ENCODE results near the gene HACD2. TPM values are rescaled to one million over a fixed set of nuclear protein-coding genes. Genes with fewer than 3 reads are reported as not detected.

HACD2 gene
- total and polyA plus RNA-seq, 10 of the 15 experiments (the other 5 are each of a cell fraction or from before 2014, with no cell fraction given), result 9.1 to 30.0 (median 18.8) TPM

DNA sequence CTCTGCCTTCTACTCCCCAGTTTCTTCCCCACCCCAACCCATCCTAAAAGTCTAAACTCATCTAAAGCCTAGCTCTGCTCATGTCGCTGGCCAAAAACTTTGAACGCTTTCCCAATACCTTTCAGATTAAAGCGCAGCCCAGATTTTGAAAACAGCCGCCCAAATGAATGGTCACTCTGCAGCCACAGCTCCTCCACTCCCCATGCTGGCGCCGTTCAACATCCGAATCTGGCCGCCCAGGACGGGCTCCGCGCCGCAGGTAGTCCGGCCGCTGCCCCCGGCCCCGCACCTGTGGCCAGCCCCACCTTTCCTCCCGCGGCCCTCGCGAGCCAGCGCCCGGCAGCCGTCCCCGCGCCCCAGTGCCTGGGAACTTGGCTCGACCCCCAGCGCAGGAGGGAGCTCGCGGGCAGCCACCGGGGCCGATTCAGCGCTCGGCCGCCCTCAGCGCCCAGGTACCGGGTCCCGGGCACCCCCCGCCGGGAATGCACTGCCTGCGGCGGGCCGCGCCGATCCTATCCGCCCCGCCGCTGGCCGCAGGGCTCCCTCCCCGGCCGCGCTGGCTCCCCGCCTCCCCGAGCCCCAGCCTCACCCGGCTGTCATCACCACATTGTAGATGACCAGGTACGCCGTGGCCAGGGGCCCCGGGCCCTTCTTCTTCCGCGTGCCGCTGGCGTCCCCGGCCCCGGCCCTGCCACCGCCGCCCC, 417 bp downstream of the HACD2 start:
- ChIA-PET SMC1A (ENCODE audit: uncharacterized antibody, unreplicated experiment) (interaction anchor here (0.8 to 2.5 kb wide), 5 partner anchors 10 to 791 kb away, joined by 3 to 12 read pairs (median 4); partner anchors contain the start of gene HSPBAP1), CTCF (interaction anchor here (0.6 to 4.3 kb wide), 6 partner anchors 9 to 58 kb away, joined by 3 to 30 read pairs (median 10); no protein-coding TSS in a partner anchor), RAD21 (ENCODE audit: unreplicated experiment) (interaction anchor here (0.9 to 1.8 kb wide), 2 partner anchors 13 to 58 kb away, joined by 3 to 5 read pairs; no protein-coding TSS in a partner anchor), POLR2A (interaction anchor here (0.7 to 3.6 kb wide), 3 partner anchors 9 to 22 kb away, joined by 3 to 19 read pairs (median 6); no protein-coding TSS in a partner anchor)
- H3K9me3 ChIP-seq (replicated peaks; ENCODE audit: control insufficient read depth, insufficient read depth, low read length), result no peaks in the 10 kb centered on the region; the same call in 1 of the 3 replicates
- H3K27ac ChIP-seq (ENCODE audit: control insufficient read depth, insufficient read depth), result peak overlapping the region; percentile 79
- in situ Hi-C loops (cut with MboI) (no loop called here), intact Hi-C loops (cut with micrococcal nuclease; ENCODE audit: unreplicated experiment) (no loop called here)
- peak overlapping the region; percentile 82 for H3K4me2 ChIP-seq (ENCODE audit: control insufficient read depth, insufficient read depth)
- no peaks in the 10 kb centered on the region for H3K27me3 ChIP-seq (replicated peaks in 1 of 2; ENCODE audit: control insufficient read depth in 2 of 2, insufficient read depth in 2 of 2, low read length in 1 of 2)
- H4K20me1 ChIP-seq (ENCODE audit: control insufficient read depth, insufficient read depth), result no peaks in the 10 kb centered on the region
- ATAC-seq (peak; percentile 47), FAIRE-seq (no peak), DNase-seq (ENCODE audit: low read depth, low spot score) (no peak)
- peak overlapping the region; percentile 78 for H3K9ac ChIP-seq (ENCODE audit: control insufficient read depth, insufficient read depth, low read length)
- peaks cover 31% of the 10 kb centered on the region for H3K79me2 ChIP-seq (ENCODE audit: control insufficient read depth, insufficient read depth, low read length)
- peaks cover 2% of the 10 kb centered on the region for H3K4me1 ChIP-seq (ENCODE audit: control insufficient read depth, insufficient read depth, low read length)
- no TSS peak for BruUV-seq (replicated peaks)
- WGBS (ENCODE audit: insufficient coverage, insufficient replicate concordance, low lambda C conversion rate, missing lambda C conversion rate), result under 1% methylated on average over 30 of the region's 65 CpGs
- peak overlapping the region; percentile 83 for H2AFZ ChIP-seq (ENCODE audit: control insufficient read depth, low read depth, low read length)
- peaks cover 0 to 4% of the 10 kb centered on the region in 2 experiments; a peak in 1 of 4 replicates for H3K36me3 ChIP-seq (ENCODE audit: control insufficient read depth in 2 of 2, insufficient read depth in 2 of 2, low read length in 1 of 2)
- H3K4me3 ChIP-seq, result peak overlapping the region; percentile 86
- no peak for TF ChIP-seq IKZF2 (IDR thresholded peaks at IDR 0.05)
- TF ChIP-seq, protein P1, sequence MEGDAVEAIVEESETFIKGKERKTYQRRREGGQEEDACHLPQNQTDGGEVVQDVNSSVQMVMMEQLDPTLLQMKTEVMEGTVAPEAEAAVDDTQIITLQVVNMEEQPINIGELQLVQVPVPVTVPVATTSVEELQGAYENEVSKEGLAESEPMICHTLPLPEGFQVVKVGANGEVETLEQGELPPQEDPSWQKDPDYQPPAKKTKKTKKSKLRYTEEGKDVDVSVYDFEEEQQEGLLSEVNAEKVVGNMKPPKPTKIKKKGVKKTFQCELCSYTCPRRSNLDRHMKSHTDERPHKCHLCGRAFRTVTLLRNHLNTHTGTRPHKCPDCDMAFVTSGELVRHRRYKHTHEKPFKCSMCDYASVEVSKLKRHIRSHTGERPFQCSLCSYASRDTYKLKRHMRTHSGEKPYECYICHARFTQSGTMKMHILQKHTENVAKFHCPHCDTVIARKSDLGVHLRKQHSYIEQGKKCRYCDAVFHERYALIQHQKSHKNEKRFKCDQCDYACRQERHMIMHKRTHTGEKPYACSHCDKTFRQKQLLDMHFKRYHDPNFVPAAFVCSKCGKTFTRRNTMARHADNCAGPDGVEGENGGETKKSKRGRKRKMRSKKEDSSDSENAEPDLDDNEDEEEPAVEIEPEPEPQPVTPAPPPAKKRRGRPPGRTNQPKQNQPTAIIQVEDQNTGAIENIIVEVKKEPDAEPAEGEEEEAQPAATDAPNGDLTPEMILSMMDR (IDR thresholded peaks at IDR 0.05 in 2 of 3, conservative IDR thresholded peaks at IDR 0.05 in 1 of 3; ENCODE audit: control insufficient read depth in 2 of 3, extremely low read depth in 1 of 3, insufficient read depth in 1 of 3, low read depth in 3 of 3, low read length in 3 of 3), result peak in 1 of 3 experiments; percentile 20; a peak in 3 of 6 replicates
- TF ChIP-seq, protein P2, sequence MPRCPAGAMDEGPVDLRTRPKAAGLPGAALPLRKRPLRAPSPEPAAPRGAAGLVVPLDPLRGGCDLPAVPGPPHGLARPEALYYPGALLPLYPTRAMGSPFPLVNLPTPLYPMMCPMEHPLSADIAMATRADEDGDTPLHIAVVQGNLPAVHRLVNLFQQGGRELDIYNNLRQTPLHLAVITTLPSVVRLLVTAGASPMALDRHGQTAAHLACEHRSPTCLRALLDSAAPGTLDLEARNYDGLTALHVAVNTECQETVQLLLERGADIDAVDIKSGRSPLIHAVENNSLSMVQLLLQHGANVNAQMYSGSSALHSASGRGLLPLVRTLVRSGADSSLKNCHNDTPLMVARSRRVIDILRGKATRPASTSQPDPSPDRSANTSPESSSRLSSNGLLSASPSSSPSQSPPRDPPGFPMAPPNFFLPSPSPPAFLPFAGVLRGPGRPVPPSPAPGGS (IDR thresholded peaks at IDR 0.05; ENCODE audit: borderline replicate concordance, insufficient read depth, low read depth, low read length, poor library complexity, severe bottlenecking), result no peak
- TF ChIP-seq, protein P3, sequence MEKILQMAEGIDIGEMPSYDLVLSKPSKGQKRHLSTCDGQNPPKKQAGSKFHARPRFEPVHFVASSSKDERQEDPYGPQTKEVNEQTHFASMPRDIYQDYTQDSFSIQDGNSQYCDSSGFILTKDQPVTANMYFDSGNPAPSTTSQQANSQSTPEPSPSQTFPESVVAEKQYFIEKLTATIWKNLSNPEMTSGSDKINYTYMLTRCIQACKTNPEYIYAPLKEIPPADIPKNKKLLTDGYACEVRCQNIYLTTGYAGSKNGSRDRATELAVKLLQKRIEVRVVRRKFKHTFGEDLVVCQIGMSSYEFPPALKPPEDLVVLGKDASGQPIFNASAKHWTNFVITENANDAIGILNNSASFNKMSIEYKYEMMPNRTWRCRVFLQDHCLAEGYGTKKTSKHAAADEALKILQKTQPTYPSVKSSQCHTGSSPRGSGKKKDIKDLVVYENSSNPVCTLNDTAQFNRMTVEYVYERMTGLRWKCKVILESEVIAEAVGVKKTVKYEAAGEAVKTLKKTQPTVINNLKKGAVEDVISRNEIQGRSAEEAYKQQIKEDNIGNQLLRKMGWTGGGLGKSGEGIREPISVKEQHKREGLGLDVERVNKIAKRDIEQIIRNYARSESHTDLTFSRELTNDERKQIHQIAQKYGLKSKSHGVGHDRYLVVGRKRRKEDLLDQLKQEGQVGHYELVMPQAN (conservative IDR thresholded peaks at IDR 0.05), result peak; percentile 79
- no peak for TF ChIP-seq PML (IDR thresholded peaks at IDR 0.05; ENCODE audit: low read length)
- TF ChIP-seq DPF2 (IDR thresholded peaks at IDR 0.05), result peak; percentile 67; the same call in 1 of the 2 replicates
- TF ChIP-seq SMARCA5 (IDR thresholded peaks at IDR 0.05), result peak; percentile 85; the same call in 1 of the 2 replicates
- TF ChIP-seq ZNF217 (IDR thresholded peaks at IDR 0.05), result 0 out of 2 replicates have a peak, but pooled peaks have one; percentile 37
- no peak for TF ChIP-seq RAD21 (IDR thresholded peaks at IDR 0.05; ENCODE audit: insufficient read depth, low read depth, low read length)
- no peak for TF ChIP-seq WRNIP1 (IDR thresholded peaks at IDR 0.05; ENCODE audit: borderline replicate concordance, low read depth, low read length)
- TF ChIP-seq, protein P4, sequence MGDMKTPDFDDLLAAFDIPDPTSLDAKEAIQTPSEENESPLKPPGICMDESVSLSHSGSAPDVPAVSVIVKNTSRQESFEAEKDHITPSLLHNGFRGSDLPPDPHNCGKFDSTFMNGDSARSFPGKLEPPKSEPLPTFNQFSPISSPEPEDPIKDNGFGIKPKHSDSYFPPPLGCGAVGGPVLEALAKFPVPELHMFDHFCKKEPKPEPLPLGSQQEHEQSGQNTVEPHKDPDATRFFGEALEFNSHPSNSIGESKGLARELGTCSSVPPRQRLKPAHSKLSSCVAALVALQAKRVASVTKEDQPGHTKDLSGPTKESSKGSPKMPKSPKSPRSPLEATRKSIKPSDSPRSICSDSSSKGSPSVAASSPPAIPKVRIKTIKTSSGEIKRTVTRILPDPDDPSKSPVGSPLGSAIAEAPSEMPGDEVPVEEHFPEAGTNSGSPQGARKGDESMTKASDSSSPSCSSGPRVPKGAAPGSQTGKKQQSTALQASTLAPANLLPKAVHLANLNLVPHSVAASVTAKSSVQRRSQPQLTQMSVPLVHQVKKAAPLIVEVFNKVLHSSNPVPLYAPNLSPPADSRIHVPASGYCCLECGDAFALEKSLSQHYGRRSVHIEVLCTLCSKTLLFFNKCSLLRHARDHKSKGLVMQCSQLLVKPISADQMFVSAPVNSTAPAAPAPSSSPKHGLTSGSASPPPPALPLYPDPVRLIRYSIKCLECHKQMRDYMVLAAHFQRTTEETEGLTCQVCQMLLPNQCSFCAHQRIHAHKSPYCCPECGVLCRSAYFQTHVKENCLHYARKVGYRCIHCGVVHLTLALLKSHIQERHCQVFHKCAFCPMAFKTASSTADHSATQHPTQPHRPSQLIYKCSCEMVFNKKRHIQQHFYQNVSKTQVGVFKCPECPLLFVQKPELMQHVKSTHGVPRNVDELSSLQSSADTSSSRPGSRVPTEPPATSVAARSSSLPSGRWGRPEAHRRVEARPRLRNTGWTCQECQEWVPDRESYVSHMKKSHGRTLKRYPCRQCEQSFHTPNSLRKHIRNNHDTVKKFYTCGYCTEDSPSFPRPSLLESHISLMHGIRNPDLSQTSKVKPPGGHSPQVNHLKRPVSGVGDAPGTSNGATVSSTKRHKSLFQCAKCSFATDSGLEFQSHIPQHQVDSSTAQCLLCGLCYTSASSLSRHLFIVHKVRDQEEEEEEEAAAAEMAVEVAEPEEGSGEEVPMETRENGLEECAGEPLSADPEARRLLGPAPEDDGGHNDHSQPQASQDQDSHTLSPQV (IDR thresholded peaks at IDR 0.05), result 0 out of 2 replicates have a peak, but pooled peaks have one; percentile 39
- 0 out of 2 replicates have a peak, but pooled peaks have one; percentile 43 for TF ChIP-seq ZNF24 (IDR thresholded peaks at IDR 0.05)
- no peak for TF ChIP-seq CHD4 (IDR thresholded peaks at IDR 0.05)
